Heart left ventricle (tissue), 13 donors: ENCODE measurements around the gene DNAJC11.

Experiments
- CTCF ChIP-seq, 12 donors: fragments of 200-600 bp; sonication (generic) in 4 of 12; IDR thresholded peaks; one replicate each; pipeline versions ENCODE4 v1.5.0 to v1.8.0; 2018 to 2022; ENCODE audit warnings: antibody characterized with exemption in 12 of 12, mild to moderate bottlenecking in 5 of 12
- POLR2A ChIP-seq, 2 donors: fragments of 450-650 bp; IDR thresholded peaks; one replicate each; pipeline ENCODE4 v1.6.1; 2017; ENCODE audit warnings: antibody characterized with exemption in 2 of 2, mild to moderate bottlenecking in 2 of 2, moderate library complexity in 2 of 2
- donor health status: ischemic (EF 13 %, LVEDD 7.1; RV severe dilation, severe dysfunction).
- donor health status: DM: no; HTN: yes; CAD: no.
- donor health status: DM: no; HTN: no; CAD: no.
- donor health status: ischemic (EF 25% LVEDD 6.9; RV normal size, moderate dysfunction).
- donor health status: ischemic (EF 25% LVEDD 5.7; RV mildly dilated, moderate dysfunction).
- donor health status: ischemic (EF 35%, LVEDD 5.7; RV mildly dilated, moderate dysfunction).
- donor health status: nonischemic (EF 11% LVEDD 7.7; RV severe dilation, severe dysfunction).
- donor health status: DM: yes; HTN: yes; CAD: no.
- donor health status: PGD.
- donor health status: ischemic (EF 29% LVEDD 5.4; RV normal size, mild dysfunction).
- donor health status: nonischemic (EF 23%, LVEDD 6.1; RV moderate dilation, normal function).

GRCh38 chr1:6683434-6683833, 18.2 kb downstream of the DNAJC11 start:
- no peak for TF ChIP-seq CTCF (IDR thresholded peaks at IDR 0.05)
- no peak for TF ChIP-seq POLR2A (IDR thresholded peaks at IDR 0.05)
